Activated CD4-positive, alpha-beta T cell treated with anti-CD3 and anti-CD28 coated beads, Interleukin-2, amount 50 U/mL, for 4 hours (primary cell): ENCODE data around the gene SLC31A2.
A peak's percentile ranks its signal among the peaks of the same experiment; 100 is the strongest.
"Not testable (repeated sequence)": the region's sequence is repeated elsewhere in the genome, so short reads cannot be mapped to it uniquely, and the experiment has no call there.

Experiments
- DNase-seq, 2 experiments: peaks; one replicate each; pipeline ENCODE4 v3.0.0-alpha.2; 2020

The SLC31A2 gene, protein sequence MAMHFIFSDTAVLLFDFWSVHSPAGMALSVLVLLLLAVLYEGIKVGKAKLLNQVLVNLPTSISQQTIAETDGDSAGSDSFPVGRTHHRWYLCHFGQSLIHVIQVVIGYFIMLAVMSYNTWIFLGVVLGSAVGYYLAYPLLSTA

DNA sequence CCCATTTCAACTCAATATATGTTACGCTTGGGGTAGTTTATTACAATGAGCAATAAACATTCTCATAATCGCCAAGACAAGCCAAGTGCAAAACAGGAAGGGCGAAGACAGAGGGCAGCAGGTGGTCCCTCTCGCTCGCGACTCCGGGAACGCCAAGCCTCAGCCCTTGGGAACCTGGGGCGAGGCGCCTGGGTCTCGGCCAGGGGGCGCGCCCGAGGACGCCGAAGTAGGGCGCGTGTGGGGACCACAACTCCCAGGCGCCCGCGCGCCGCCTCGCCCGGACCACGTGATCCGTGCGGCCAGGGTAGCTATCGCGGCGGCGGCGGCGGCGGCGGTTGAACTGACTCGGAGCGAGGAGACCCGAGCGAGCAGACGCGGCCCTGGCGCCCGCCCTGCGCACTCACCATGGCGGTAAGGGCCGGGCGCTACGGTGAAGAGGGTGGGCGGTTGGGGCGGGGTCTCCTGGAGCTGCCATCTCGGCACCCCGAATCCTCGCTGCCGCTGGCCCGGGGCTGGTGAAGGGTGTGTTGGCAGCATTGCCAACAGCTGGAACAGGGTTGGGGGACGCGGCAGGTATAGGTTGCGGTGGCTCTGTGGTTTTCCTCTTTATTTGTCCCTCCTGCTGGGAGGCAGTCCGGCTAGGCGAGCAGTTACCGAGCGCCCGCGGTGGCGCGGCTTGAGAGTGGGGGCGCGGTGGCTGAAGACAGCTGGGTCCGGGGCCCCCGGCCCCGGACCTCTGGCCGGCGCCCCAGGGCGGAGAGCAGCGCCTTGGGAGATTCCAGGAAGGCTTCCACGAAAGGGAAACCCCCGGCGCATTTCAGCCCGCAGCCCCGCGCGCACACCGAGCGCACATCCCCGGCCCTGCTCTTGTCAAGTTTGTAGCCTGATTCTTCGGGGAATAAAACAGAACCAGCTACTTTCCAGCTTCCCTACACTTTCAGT is at the start of gene SLC31A2:
Gene SLC31A2, plus strand, starts transcription at position 338 of the 942 bp plus-strand sequence. Its CDS starts 68 bp downstream, at position 406.
- DNase-seq = peak; percentile 82 to 85

DNA sequence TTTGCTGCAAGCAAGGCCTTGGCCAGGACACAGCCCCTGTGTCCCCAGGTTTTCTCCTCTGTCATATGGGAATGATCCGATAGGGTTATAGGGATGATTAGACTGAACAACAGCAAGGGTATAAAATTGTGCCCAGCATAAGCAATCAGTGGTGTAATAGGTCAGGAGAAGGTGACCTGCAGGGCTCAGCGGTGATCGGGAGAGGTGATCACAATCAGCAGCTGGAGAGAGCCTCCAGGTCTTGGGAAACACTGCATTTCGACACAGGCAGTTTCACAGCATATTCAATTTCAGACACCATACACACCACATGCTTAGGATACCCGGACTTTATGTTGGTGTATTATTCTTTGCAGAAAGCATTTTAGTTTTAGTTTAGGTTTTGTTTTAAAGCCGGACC is 45.5 kb upstream of the SLC31A2 start:
- not testable (repeated sequence) for DNase-seq

DNA sequence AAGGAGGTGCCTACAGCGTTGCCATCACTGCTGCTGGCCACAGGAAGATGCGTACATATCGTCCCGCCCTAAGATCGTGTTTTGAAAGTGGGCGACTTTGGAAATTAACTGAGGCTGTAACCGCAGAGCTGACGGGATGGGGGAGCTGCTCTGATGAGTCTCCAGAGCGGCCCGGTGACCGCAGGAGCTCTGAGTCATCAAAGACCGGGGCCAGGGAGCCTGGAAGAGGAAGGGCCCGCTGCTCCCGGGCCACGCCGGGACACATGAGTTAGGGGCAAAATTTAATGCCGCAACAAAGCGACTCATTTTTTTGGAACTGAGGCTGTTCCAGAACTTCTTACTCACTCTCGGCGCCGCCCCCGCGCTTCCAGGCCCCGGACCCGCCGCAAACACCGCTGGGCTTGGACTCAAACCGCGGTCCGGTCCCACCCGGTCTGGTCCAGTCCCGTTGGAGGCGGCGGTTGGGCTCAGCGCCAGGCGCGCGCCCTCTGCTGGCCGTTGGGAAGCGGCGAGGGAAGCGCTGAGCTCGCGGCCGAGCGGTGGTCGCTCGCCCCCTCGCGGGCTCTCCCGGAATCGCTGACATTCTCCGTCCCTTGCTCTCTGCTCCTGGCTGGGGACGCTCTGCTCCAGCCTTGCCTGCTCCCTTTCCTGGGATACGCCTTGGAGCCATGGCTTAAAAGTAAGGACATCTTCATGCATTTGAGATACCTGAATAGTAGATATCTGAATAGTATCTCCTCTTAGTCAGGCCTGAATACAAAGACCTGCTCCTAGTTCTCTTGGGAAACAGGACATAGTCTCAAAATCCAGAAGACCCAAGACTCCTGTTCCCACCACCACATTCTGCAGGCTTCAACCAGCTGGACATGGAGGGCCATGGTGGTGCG is 39.5 kb upstream of the SLC31A2 start:
- DNase-seq = not testable (repeated sequence)

DNA sequence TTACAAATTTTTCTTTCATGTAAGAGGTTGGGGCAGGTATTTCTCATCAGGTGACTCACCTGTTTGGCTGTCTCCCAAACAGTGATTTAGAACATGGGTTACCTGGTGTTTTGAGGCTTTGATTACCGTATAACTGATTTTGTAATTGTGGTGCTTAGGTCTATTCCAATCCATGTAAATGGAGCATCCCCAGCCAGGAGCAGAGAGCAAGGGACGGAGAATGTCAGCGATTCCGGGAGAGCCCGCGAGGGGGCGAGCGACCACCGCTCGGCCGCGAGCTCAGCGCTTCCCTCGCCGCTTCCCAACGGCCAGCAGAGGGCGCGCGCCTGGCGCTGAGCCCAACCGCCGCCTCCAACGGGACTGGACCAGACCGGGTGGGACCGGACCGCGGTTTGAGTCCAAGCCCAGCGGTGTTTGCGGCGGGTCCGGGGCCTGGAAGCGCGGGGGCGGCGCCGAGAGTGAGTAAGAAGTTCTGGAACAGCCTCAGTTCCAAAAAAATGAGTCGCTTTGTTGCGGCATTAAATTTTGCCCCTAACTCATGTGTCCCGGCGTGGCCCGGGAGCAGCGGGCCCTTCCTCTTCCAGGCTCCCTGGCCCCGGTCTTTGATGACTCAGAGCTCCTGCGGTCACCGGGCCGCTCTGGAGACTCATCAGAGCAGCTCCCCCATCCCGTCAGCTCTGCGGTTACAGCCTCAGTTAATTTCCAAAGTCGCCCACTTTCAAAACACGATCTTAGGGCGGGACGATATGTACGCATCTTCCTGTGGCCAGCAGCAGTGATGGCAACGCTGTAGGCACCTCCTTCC is 37.9 kb upstream of the SLC31A2 start:
- not testable (repeated sequence) for DNase-seq

DNA sequence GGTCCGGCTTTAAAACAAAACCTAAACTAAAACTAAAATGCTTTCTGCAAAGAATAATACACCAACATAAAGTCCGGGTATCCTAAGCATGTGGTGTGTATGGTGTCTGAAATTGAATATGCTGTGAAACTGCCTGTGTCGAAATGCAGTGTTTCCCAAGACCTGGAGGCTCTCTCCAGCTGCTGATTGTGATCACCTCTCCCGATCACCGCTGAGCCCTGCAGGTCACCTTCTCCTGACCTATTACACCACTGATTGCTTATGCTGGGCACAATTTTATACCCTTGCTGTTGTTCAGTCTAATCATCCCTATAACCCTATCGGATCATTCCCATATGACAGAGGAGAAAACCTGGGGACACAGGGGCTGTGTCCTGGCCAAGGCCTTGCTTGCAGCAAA is 32.0 kb upstream of the SLC31A2 start:
- DNase-seq = not testable (repeated sequence)

DNA sequence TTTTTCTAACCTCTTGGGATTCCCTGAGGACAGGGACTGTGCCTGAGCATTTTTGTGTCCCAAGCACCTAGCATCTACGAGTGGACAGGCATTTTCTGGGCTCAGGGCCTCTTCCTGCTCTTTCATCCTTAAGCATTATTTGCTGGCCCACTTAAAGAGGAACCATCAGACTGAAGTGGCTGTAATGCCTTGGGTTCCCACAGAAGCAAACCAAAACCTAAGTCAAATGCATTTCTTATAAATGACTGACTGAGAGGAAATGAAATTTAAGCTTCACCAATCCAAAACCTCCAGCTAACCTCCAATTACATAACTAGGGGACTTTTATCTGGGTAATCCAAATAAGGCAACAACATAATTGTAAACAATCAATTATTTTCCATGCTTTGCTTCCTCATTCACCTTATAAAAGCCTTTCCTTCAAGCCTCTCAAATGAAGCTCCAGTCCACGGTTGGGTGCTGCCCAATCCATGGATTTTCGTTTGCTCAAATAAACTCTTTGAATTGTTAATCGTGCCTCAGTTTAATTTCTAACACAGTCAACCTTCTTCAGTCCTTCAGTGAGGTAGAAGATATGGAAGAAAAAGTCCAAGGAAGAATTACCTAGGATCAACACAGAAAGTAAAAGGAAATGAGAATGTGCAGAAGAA is 25.3 kb upstream of the SLC31A2 start:
- DNase-seq = no peak

DNA sequence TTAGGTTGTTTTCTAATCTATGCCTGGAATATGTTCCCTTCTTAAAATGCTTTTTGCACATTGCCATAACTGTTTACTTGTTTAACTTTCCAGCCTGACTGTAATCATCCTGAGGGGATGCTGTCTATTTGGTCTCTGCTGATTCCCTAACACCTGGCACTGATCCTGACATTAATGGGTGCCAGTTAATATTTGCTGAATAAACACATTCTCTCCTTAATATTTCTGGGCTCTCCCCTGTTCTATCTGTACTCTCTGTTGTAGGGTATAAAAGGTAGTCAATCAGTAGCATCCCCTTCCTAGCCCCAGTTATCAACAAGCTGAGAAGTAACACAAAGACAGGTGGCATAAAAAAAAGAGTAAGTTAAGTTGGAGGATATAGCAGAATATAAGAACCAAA is 21.3 kb upstream of the SLC31A2 start:
- no peak for DNase-seq

DNA sequence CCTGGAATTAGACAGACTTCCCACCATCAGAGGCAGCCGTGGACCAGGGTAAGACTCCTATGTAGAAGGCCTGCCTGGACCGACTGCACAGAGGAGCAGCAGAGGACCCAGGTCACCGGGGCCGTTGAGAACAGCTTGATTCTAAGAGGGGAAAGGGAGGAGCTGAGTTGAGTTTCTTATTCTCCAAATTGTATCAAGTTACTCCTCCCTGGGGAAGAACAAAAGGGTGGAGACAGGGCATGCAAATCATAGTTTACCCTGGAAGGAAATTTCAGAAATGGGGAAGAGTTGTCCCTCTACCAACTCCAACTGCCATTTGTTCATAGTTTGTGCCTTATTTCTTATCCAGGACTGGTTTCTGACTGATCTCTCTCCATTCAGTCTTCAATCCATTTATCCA is 20.9 kb upstream of the SLC31A2 start:
- DNase-seq = no peak

DNA sequence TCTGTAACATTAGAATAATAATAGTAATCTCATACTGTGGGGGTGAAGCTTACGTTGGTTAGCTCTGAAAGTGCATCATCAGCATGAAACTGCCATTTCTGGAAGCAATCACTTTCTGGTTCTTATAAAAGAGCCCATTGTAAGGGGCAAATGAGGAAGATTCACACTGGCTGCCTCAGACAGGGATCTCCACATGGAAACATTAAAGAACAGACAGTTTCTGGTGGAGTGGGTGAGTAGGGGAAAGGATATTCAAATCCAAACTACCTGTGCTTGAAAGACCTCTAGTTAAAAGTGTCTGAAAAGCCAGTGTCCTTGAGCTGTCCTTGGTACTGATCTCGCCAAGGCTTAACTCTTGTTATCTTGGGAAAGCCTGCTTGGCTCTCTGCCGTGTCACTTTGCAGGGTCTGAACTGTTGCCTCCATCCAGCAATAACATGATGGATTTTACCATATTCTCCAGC is 19.1 kb upstream of the SLC31A2 start:
- DNase-seq = no peak

DNA sequence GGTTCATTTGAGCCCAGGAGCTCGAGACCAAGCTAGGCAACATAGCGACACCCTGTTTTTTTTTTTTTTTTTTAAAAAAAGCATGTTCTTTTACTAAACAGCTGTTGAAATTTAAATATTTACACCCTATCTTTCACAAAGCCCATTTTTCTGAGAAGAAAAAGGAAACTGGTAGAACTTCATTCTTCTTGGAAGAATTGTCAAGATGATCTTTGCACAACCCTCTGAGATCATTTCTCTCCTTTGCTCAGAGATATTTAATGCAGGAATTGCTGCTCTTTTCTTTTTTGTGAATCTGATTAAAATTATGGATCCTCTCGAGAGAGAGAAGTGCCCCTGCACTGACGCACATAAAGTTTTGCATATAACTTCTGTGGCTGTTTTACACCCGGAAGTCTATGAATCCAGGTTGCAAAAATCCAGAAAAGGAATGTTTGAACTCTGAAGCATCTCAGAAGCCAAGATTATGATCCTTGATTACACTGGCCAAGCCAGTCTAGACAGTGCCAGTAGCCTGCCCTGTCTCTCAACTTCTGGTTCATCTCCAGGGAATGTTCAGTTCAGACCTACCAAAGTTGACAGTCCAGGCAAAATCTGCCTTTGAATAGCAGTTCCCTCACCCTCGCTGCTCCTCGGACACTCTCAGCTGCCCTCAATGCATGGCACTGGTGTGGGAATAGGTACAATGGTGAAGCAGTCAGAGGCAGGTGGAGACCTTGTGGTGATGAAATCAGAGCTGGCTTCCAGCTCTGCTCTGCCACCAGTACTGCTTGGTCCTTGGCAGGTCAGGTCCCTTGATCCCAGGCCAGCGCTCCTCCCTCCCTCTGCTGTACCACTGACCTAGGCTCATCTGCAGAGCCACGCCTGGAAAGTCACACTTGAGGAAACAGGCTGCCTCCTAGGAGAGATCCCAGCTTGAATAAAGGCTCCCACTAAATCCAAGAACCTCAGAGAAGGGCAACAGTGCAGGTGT is 13.3 kb upstream of the SLC31A2 start:
- no peak for DNase-seq

DNA sequence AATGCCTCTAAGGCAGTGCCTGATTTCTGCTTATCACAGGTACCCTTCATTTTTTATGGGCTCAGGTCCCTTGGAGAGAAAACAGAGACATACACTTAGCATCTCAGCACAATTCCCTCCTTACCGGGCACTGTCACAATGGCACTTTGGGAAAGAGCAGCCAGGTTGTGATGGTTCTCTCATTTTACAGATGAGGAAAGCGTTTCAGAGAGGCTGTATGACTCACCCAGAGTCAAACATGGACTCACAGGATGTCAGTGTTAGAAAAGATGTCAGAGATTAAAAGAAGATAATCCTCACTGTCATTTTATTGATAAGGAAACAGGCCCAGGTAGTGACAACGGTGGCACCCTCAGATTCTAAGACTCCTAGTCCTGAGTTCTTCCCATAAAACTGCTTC is 12.0 kb upstream of the SLC31A2 start:
- no peak for DNase-seq

DNA sequence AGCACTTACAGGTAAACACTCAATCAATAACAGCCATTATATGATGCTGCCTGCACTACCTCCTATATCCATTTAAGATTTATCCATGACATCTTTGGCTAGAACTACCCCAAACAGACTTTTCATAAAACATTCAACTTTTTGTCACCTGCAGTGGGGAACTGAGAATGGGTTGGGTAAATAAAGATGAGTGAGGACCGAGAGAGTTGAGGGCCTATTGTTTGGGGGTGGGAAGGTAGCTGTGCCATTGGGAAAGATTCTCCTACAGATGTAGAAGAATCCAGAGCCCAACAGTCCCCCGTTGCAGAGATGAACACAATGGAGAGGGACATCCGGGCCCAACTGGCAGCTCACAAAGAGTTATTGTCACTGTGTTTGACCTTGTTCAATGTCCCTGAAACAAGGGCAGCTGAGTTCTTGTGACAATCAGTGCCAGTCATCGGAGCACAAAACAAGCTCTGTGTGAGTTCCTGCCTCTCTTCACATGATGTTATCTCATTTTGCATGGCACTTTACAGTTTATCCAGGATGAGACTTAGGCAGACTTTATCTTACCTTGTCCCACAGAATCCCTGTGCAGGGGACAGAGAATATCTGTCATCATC is 11.5 kb upstream of the SLC31A2 start:
- DNase-seq = no peak

DNA sequence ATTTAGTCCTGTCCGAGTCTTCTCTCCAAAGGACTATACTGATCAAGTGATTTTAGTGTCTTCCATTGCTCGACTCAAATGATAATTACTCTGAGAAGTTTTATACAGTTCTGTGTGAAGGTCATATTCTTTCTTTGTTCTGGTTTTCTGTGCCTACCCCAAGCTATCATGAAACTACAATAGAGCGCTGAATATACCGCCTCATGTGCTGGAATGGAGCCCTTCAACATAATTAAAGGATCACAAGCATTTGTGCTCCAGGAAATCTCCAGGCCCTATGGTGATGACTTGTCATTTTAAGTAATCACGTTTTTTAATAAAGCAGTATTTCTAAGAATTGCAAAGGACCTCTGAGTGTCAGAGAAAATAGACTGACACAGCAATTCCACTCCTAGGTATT is 10.9 kb upstream of the SLC31A2 start:
- DNase-seq = no peak

DNA sequence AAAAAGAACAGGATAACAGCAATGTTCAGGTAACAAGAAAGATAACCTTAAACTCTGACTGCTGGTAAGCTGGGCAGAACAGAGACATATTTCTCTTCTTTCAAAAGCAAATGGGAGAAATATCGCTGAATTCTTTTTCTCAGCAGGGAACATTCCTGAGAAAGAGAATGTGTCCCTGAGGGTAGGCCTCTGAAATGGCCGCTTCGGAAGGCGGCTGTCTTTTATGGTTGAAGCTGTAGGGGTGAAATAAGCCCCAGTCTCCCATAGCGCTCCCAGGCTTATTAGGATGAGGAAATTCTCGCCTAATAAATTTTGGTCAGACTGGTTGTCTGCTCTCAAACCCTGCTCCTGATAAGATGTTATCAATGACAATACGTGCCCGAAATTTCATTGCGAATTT is 9.9 kb upstream of the SLC31A2 start:
- not testable (repeated sequence) for DNase-seq

DNA sequence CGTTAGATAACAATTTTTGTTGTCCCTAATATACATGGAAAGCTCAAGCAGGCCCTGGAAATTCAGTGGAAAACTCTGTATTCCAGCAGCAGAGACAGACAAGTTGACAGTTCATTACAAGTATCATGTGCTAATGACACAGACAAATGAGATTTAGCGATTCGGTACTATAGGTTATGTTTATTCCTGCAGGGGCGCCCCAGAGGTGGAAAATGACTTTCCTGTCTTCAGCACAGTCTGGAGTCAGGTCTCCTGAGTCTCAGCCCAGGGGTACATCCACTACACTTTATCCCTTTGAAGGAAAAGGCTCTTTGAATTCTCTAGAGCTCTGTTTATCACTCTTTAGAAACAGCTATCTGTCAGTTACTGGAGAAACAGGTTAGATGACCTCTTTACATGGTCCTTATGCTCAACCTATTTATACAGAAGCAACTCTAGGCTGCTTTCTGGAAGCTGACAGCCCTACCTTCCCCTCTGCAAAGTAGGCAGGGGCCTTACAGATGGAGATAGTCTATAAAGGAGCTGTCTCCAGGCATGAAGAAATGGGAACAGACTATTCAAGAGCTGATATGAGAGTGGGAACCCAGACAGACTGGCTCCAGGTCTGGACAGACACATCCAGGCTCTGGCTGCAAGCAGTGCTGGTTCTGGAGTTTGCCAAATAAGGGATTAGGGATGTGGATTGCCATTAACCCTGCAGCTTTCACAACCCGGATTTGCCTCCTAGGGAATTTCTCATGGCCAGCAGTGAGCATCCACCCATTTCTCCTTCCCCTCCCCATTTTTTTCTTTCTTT is 7.2 kb upstream of the SLC31A2 start:
- DNase-seq = no peak

DNA sequence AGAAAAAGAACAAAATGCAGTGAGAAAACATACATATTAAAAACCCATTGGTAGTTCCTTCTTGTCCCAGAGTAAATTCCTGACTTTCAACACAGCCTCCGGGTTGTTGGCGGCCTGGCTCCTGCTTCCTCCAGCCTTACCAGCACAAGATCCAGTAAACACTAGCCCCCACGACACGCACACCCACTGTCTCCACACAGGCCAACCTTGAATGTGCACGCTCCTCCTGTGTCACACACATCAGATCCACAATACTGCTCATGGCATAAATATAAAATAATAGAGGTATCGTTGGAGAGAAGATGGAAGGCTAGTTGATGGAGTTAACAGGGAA is 2.5 kb upstream of the SLC31A2 start:
- DNase-seq = no peak

DNA sequence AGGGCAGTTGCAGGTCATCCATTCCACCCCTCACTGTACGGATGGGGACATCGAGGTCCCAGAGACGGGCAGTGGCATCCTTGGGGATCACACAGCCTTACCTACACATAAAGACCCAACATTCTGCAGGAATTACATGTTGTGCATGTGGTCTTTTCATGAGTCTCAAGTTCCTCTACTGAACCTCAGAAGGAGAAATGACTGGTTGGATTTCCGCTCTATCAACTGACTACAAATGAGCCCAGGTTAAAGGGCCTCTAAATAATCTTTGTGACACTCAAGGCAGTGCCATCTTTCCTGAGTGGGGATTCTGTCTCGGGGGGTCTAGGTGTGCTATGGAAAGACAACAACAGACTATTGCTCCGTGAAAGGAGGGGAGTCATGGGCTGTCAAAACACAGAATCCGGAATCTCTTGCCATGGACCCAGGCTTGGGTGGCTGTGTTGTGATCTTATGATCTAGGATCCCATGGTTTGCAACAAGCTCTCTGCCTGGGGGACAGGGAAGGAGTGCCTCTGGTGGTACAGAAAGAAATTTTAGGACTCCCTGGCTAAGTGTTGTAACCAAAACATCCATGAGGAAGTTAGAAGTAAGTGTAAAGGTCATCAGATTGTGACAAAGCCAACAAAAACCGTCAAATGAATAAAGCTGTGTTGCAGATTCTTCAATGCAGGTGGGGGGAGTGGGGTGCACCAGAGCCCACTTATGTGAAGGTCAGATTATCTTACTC is 1.9 kb upstream of the SLC31A2 start:
- no peak for DNase-seq

DNA sequence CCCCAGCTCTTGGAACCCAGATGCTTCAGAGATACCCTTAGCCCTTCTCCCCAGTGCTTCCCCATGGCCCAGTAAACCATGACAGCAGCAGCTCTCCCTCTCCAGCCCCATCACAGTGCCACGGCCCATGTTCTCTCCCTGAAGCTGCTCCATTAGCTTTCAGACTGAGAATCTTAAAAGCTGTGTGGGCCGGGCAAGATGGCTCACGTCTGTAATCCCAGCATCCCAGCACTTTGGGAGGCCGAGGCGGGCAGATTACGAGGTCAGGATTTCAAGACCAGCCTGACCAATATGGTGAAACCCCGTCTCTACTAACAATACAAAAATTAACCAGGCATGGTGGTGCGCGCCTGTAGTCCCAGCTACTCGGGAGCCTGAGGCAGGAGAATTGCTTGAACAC is 1.2 kb upstream of the SLC31A2 start:
- not testable (repeated sequence) for DNase-seq
